Liver (tissue), 9 donors: ENCODE data around the gene HSD17B13. TPM values are rescaled to one million over a fixed set of nuclear protein-coding genes. Genes with fewer than 3 reads are reported as not detected.

Experiments used
- DNase-seq: peaks from one replicate; pipeline ENCODE4 v3.0.0-alpha.2; 2017; ENCODE audit warnings: low spot score
- H3K27ac ChIP-seq, 2 donors: one replicate each; pipeline ENCODE4 v1.7.0; 2013; ENCODE audit warnings: inconsistent platforms in 2 of 2, low read length in 2 of 2, control low read depth in 1 of 2, low read depth in 1 of 2, mild to moderate bottlenecking in 1 of 2
- H3K27me3 ChIP-seq, 4 donors: one replicate each; pipeline versions ENCODE4 v1.6.1 to v1.7.0; 2013; ENCODE audit warnings: low read length in 3 of 4, inconsistent platforms in 1 of 4, mild to moderate bottlenecking in 1 of 4, moderate library complexity in 1 of 4; ENCODE audit not compliant: control insufficient read depth in 4 of 4, insufficient read depth in 4 of 4
- H3K36me3 ChIP-seq, 4 donors: one replicate each; pipeline versions ENCODE4 v1.6.1 to v1.7.0; 2013; ENCODE audit warnings: low read length in 3 of 4, mild to moderate bottlenecking in 3 of 4, low read depth in 1 of 4, moderate library complexity in 1 of 4; ENCODE audit not compliant: control insufficient read depth in 4 of 4, insufficient read depth in 3 of 4
- H3K4me1 ChIP-seq, 4 donors: one replicate each; pipeline versions ENCODE4 v1.6.1 to v1.7.0; 2013; ENCODE audit warnings: low read length in 3 of 4, mild to moderate bottlenecking in 3 of 4, moderate library complexity in 1 of 4; ENCODE audit not compliant: control insufficient read depth in 4 of 4, insufficient read depth in 4 of 4
- H3K4me3 ChIP-seq, 3 donors: one replicate each; pipeline versions ENCODE4 v1.6.1 to v1.7.0; 2013; ENCODE audit warnings: low read length in 3 of 3, control low read depth in 1 of 3, low read depth in 1 of 3, mild to moderate bottlenecking in 1 of 3
- H3K9ac ChIP-seq, 2 donors: one replicate each; pipeline ENCODE4 v1.7.0; 2013; ENCODE audit warnings: low read length in 2 of 2, mild to moderate bottlenecking in 2 of 2, moderate library complexity in 2 of 2, control low read depth in 1 of 2, low read depth in 1 of 2
- H3K9me3 ChIP-seq, 4 donors: one replicate each; pipeline versions ENCODE4 v1.6.1 to v1.7.0; 2013; ENCODE audit warnings: low read length in 3 of 4; ENCODE audit not compliant: control insufficient read depth in 4 of 4
- FOXA1 ChIP-seq: IDR thresholded peaks from 2 replicates; pipeline ENCODE4 v1.6.1; 2016; ENCODE audit warnings: antibody characterized with exemption
- FOXA2 ChIP-seq: IDR thresholded peaks from 2 replicates; pipeline ENCODE4 v1.6.1; 2016; ENCODE audit warnings: antibody characterized with exemption
- GABPA ChIP-seq, 2 donors: IDR thresholded peaks in 1 of 2; conservative IDR thresholded peaks in 1 of 2; 2 replicates each; pipeline ENCODE4 v1.6.1; 2016; ENCODE audit warnings: antibody characterized with exemption in 2 of 2, mild to moderate bottlenecking in 1 of 2, moderate library complexity in 1 of 2
- HNF4A ChIP-seq, 2 donors: conservative IDR thresholded peaks; 2 replicates each; pipeline ENCODE4 v1.6.1; 2016; ENCODE audit warnings: antibody characterized with exemption in 2 of 2, mild to moderate bottlenecking in 2 of 2
- JUND ChIP-seq, 2 donors: IDR thresholded peaks; 2 replicates each; pipeline ENCODE4 v1.6.1; 2016; ENCODE audit warnings: antibody characterized with exemption in 2 of 2
- RAD21 ChIP-seq, 2 donors: IDR thresholded peaks; 2 replicates each; pipeline ENCODE4 v1.6.1; 2016; ENCODE audit warnings: antibody characterized with exemption in 2 of 2, mild to moderate bottlenecking in 2 of 2
- RXRA ChIP-seq, 2 donors: IDR thresholded peaks; 2 replicates each; pipeline ENCODE4 v1.6.1; 2017 to 2018; ENCODE audit warnings: antibody characterized with exemption in 2 of 2, mild to moderate bottlenecking in 1 of 2
- SP1 ChIP-seq: IDR thresholded peaks from 2 replicates; pipeline ENCODE4 v1.6.1; 2018; ENCODE audit warnings: antibody characterized with exemption, mild to moderate bottlenecking
- TAF1 ChIP-seq: conservative IDR thresholded peaks from 2 replicates; pipeline ENCODE4 v1.6.1; 2016; ENCODE audit warnings: antibody characterized with exemption, mild to moderate bottlenecking
- WGBS: extraction: QIAGEN DNeasy Blood & Tissue Kit; methylation state at CpG from one replicate; pipeline ENCODE4 v1.1.7; 2013; 5-methylcytosine and 5-hydroxymethylcytosine counted together
- polyA plus RNA-seq, 2 donors: library from polyadenylated mRNA; stranded (reverse) in 1 of 2; unstranded in 1 of 2; fragments of 200-250 nt in 1 of 2; fragments of >200 nt in 1 of 2; fragmentation: Nextera tagmentation in 1 of 2; extraction: Ambion mirVana in 1 of 2; gene quantifications; one replicate each; pipeline versions ENCODE4 v1.2.1 to v1.2.3, GENCODE V29; 2013 to 2015
- total RNA-seq, 2 donors: library from RNA; depleted of rRNA; stranded (reverse); fragments of >200 nt; gene quantifications; one replicate each; pipeline ENCODE4 v1.2.3, GENCODE V29; 2014
- TF ChIP-seq, protein P1 (sequence below): fragments of 150-350 bp; IDR thresholded peaks from 2 replicates; pipeline ENCODE4 v1.5.1; 2017; ENCODE audit warnings: improper control_type of control experiment, low read depth, low read length; ENCODE audit not compliant: missing input control
- TF ChIP-seq, protein P2 (sequence below): IDR thresholded peaks from 2 replicates; pipeline ENCODE4 v1.6.1; 2016; ENCODE audit warnings: antibody characterized with exemption
- TF ChIP-seq, protein P3 (sequence below): IDR thresholded peaks from 2 replicates; pipeline ENCODE4 v1.6.1; 2016; ENCODE audit warnings: antibody characterized with exemption, mild to moderate bottlenecking
- TF ChIP-seq, protein P4 (sequence below): IDR thresholded peaks from 2 replicates; pipeline ENCODE4 v1.6.1; 2016; ENCODE audit warnings: antibody characterized with exemption
- donor health status: healthy.
- donor health status: healthy.
- donor health status: healthy.
- donor health status: healthy.
- donor health status: healthy.

HSD17B13 gene
- total and polyA plus RNA-seq, 4 donors = 0.09 to 61.7 (median 22.8) TPM

DNA sequence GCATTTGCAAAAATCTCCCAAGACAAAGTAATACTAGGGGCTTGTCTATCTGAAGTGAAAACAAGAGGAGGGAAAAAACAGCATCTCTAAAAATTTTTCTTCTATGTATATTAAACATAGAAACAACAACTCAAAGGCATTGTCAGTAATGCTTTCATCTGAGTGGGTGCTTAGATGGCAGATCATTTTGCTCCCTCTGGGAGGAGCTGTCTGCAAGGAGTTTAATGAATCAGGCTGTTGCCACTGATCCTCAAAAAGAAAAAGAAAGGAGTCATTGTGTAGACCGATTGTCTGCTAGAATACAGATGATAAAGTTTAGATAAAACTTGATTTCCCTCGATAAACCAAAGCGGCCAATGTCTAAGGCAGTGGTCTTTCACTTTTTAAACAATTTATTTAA lies 52.5 kb downstream of the HSD17B13 start:
- TF ChIP-seq HNF4A (conservative IDR thresholded peaks at IDR 0.05) (peak in 1 of 2 donors; percentile 24), TAF1 (no peak), RAD21 (IDR thresholded peaks at IDR 0.05) (peak; percentile 96)
- TF ChIP-seq, protein P1, sequence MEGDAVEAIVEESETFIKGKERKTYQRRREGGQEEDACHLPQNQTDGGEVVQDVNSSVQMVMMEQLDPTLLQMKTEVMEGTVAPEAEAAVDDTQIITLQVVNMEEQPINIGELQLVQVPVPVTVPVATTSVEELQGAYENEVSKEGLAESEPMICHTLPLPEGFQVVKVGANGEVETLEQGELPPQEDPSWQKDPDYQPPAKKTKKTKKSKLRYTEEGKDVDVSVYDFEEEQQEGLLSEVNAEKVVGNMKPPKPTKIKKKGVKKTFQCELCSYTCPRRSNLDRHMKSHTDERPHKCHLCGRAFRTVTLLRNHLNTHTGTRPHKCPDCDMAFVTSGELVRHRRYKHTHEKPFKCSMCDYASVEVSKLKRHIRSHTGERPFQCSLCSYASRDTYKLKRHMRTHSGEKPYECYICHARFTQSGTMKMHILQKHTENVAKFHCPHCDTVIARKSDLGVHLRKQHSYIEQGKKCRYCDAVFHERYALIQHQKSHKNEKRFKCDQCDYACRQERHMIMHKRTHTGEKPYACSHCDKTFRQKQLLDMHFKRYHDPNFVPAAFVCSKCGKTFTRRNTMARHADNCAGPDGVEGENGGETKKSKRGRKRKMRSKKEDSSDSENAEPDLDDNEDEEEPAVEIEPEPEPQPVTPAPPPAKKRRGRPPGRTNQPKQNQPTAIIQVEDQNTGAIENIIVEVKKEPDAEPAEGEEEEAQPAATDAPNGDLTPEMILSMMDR = peak; percentile 74
- no peak for DNase-seq
- WGBS = 25% methylated on average over 3 of the region's 3 CpGs

DNA sequence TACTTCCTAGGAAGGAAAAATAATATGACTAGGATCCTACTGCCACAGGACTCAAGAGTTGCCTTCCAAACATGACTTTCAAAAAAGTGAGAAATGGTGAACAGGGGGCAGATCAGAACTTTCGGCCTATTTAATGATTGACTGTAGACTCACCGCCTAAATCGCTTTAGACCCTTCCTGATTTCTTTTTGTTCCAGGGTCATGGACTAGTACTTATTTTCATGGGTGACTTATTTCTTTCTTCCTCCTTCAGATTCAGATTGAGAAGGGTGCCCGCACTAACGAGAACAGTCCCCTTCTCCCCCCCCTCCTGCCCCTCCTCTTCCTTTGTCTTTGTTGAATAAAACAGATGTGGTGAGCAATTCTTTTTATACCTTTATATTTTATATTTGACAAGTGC lies 54.3 kb downstream of the HSD17B13 start:
- WGBS = 96% methylated on average over 5 of the region's 5 CpGs
- no peak overlapping the region for H3K27ac ChIP-seq
- no peaks in the 10 kb centered on the region for H3K36me3 ChIP-seq
- no peak for DNase-seq
- H3K9ac ChIP-seq = no peak overlapping the region
- peaks cover 0 to 4% (median 0%) of the 10 kb centered on the region in 4 donors for H3K4me1 ChIP-seq
- H3K9me3 ChIP-seq = no peaks in the 10 kb centered on the region
- TF ChIP-seq GABPA (IDR thresholded peaks at IDR 0.05 in 1 of 2, conservative IDR thresholded peaks at IDR 0.05 in 1 of 2) = no peak
- no peak overlapping the region for H3K4me3 ChIP-seq
- no peaks in the 10 kb centered on the region for H3K27me3 ChIP-seq

More for the DNA sequence above, 52.5 kb downstream of the HSD17B13 start:
- H3K27me3 ChIP-seq = no peaks in the 10 kb centered on the region
- no peak overlapping the region for H3K27ac ChIP-seq
- peaks cover 0 to 9% (median 2%) of the 10 kb centered on the region in 4 donors for H3K4me1 ChIP-seq
- no peaks in the 10 kb centered on the region for H3K36me3 ChIP-seq
- no peaks in the 10 kb centered on the region for H3K9me3 ChIP-seq
- peak overlapping the region; percentile 2 to 42 for H3K9ac ChIP-seq
- H3K4me3 ChIP-seq = no peak overlapping the region

DNA sequence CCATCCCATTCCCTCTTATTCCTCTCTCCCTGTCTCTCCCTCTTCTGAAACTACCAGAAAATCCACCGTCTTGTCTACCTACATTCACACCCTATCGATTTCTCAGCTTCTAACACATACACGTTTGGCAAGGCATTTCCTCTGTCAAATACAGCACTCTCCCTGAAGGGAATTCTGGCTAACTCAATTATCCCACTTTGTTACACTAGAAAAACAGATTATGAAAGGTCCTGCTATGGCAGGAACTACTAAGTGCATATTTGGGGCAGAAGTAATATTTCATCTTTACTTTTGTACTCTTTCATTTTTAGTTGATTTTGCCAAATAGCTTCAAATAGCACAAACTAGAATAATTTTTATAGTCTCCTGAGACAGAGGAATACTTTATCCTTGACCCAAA lies 55.7 kb downstream of the HSD17B13 start:
- Histone ChIP-seq H3K9ac (no peak overlapping the region), H3K36me3 (no peaks in the 10 kb centered on the region), H3K4me1 (peaks cover 0 to 4% (median 0%) of the 10 kb centered on the region in 4 donors), H3K9me3 (no peaks in the 10 kb centered on the region), H3K27me3 (no peaks in the 10 kb centered on the region), H3K4me3 (no peak overlapping the region), H3K27ac (no peak overlapping the region)
- 77% methylated on average over 3 of the region's 3 CpGs for WGBS
- TF ChIP-seq RAD21 (IDR thresholded peaks at IDR 0.05) = no peak
- no peak for TF ChIP-seq RXRA (IDR thresholded peaks at IDR 0.05)
- TF ChIP-seq TAF1 = no peak
- TF ChIP-seq, protein P2, sequence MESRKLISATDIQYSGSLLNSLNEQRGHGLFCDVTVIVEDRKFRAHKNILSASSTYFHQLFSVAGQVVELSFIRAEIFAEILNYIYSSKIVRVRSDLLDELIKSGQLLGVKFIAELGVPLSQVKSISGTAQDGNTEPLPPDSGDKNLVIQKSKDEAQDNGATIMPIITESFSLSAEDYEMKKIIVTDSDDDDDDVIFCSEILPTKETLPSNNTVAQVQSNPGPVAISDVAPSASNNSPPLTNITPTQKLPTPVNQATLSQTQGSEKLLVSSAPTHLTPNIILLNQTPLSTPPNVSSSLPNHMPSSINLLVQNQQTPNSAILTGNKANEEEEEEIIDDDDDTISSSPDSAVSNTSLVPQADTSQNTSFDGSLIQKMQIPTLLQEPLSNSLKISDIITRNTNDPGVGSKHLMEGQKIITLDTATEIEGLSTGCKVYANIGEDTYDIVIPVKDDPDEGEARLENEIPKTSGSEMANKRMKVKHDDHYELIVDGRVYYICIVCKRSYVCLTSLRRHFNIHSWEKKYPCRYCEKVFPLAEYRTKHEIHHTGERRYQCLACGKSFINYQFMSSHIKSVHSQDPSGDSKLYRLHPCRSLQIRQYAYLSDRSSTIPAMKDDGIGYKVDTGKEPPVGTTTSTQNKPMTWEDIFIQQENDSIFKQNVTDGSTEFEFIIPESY = no peak
- TF ChIP-seq SP1 = no peak
- TF ChIP-seq JUND (IDR thresholded peaks at IDR 0.05) = no peak
- TF ChIP-seq, protein P3, sequence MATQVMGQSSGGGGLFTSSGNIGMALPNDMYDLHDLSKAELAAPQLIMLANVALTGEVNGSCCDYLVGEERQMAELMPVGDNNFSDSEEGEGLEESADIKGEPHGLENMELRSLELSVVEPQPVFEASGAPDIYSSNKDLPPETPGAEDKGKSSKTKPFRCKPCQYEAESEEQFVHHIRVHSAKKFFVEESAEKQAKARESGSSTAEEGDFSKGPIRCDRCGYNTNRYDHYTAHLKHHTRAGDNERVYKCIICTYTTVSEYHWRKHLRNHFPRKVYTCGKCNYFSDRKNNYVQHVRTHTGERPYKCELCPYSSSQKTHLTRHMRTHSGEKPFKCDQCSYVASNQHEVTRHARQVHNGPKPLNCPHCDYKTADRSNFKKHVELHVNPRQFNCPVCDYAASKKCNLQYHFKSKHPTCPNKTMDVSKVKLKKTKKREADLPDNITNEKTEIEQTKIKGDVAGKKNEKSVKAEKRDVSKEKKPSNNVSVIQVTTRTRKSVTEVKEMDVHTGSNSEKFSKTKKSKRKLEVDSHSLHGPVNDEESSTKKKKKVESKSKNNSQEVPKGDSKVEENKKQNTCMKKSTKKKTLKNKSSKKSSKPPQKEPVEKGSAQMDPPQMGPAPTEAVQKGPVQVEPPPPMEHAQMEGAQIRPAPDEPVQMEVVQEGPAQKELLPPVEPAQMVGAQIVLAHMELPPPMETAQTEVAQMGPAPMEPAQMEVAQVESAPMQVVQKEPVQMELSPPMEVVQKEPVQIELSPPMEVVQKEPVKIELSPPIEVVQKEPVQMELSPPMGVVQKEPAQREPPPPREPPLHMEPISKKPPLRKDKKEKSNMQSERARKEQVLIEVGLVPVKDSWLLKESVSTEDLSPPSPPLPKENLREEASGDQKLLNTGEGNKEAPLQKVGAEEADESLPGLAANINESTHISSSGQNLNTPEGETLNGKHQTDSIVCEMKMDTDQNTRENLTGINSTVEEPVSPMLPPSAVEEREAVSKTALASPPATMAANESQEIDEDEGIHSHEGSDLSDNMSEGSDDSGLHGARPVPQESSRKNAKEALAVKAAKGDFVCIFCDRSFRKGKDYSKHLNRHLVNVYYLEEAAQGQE = no peak
- TF ChIP-seq FOXA1 = no peak
- TF ChIP-seq, protein P4, sequence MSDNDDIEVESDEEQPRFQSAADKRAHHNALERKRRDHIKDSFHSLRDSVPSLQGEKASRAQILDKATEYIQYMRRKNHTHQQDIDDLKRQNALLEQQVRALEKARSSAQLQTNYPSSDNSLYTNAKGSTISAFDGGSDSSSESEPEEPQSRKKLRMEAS = no peak
- TF ChIP-seq, protein P1 = no peak
- TF ChIP-seq FOXA2 = no peak
- no peak for DNase-seq
